HCT116 (cell line): ENCODE measurements around the gene ULBP2. TPM values are rescaled to one million over a fixed set of nuclear protein-coding genes. Genes with fewer than 3 reads are reported as not detected.

Source experiments
- ATAC-seq: fragments of 200-7000 bp; cut with Tn5 transposase; 2 replicates; pipeline ENCODE4 v1.9.1; 2020; ENCODE audit warnings: mild to moderate bottlenecking, moderate library complexity
- BruUV-seq: library from RNA; stranded (reverse); fragments of 400-500 nt; replicated peaks from 2 replicates; lab custom pipeline; 2021; lab: Mats Ljungman, UMichigan
- CTCF ChIA-PET: fragments of 300-600 bp; sonication (Branson Sonifier 250); formaldehyde crosslinking; loops from one replicate; lab custom pipeline; 2021; ENCODE audit warnings: antibody characterized with exemption; lab: Charles Lee
- POLR2A ChIA-PET: fragments of 300-600, 350-600 bp; sonication (Branson Sonifier 250); formaldehyde crosslinking; loops from one replicate; lab custom pipeline; 2021; ENCODE audit warnings: antibody characterized with exemption; lab: Charles Lee
- RAD21 ChIA-PET, 2 experiments: fragments of 300-600 bp; sonication (Branson Sonifier 250); formaldehyde crosslinking; loops; one replicate each; lab custom pipeline; 2023; ENCODE audit warnings: low total read pairs in 2 of 2; ENCODE audit not compliant: uncharacterized antibody in 2 of 2, unreplicated experiment in 2 of 2, low non-redundant PET in 1 of 2; lab: Charles Lee
- DNase-seq: peaks from one replicate; pipeline ENCODE4 v3.0.0-alpha.2; 2010; ENCODE audit warnings: low read depth, low spot score
- H2AFZ ChIP-seq: fragments of 200-600 bp; shearing (Covaris generic), sonication (generic); 2 replicates; pipeline ENCODE4 v1.6.1; 2017; ENCODE audit warnings: low read depth, mixed run types, mixed read lengths, antibody characterized with exemption, low read length; ENCODE audit not compliant: poor library complexity, severe bottlenecking
- H3K27ac ChIP-seq: 2 replicates; pipeline ENCODE4 v1.5.1; 2012; ENCODE audit warnings: low read depth, low read length
- H3K27me3 ChIP-seq: fragments of 200-600 bp; sonication (generic); 2 replicates; pipeline ENCODE4 v1.6.1; 2016; ENCODE audit warnings: mixed run types, low read length, mixed read lengths; ENCODE audit not compliant: insufficient read depth
- H3K36me3 ChIP-seq, 2 experiments: fragments of 200-500 bp in 1 of 2; fragments of 200-600 bp in 1 of 2; sonication (Bioruptor generic) in 1 of 2; sonication (generic) in 1 of 2; 2 replicates each; pipeline versions ENCODE4 v1.5.1 to v1.6.1; 2014 to 2016; ENCODE audit warnings: low read length in 2 of 2, inconsistent platforms in 1 of 2, mixed read lengths in 1 of 2, mixed run types in 1 of 2; ENCODE audit not compliant: insufficient read depth in 2 of 2, control insufficient read depth in 1 of 2
- H3K4me1 ChIP-seq, 2 experiments: fragments of 200-600 bp in 1 of 2; sonication (generic) in 1 of 2; 2 replicates each; pipeline versions ENCODE4 v1.5.1 to v1.6.1; 2012 to 2017; ENCODE audit warnings: low read length in 2 of 2, inconsistent platforms in 1 of 2, mild to moderate bottlenecking in 1 of 2, mixed read lengths in 1 of 2, mixed run types in 1 of 2, moderate library complexity in 1 of 2; ENCODE audit not compliant: insufficient read depth in 2 of 2, control insufficient read depth in 1 of 2
- H3K4me2 ChIP-seq: fragments of 200-600 bp; sonication (generic); 2 replicates; pipeline ENCODE4 v1.6.1; 2017; ENCODE audit warnings: mixed run types, low read length, mixed read lengths
- H3K4me3 ChIP-seq, 2 experiments: fragments of 200-600 bp in 1 of 2; sonication (generic) in 1 of 2; replicated peaks in 1 of 2; 2 replicates each; pipeline ENCODE4 v1.5.1; 2011 to 2016; ENCODE audit warnings: low read length in 2 of 2, control low read depth in 1 of 2, low read depth in 1 of 2, mild to moderate bottlenecking in 1 of 2, mixed read lengths in 1 of 2, mixed run types in 1 of 2
- H3K79me2 ChIP-seq: fragments of 200-600 bp; sonication (generic); 2 replicates; pipeline ENCODE4 v1.6.1; 2017; ENCODE audit warnings: mild to moderate bottlenecking, mixed run types, low read length, moderate library complexity, mixed read lengths; ENCODE audit not compliant: insufficient read depth
- H3K9ac ChIP-seq: fragments of 200-600 bp; sonication (generic); 2 replicates; pipeline ENCODE4 v1.6.1; 2016; ENCODE audit warnings: low read length, mixed read lengths
- H3K9me2 ChIP-seq: fragments of 200-600 bp; sonication (generic), shearing (Covaris generic); 2 replicates; pipeline ENCODE4 v1.6.1; 2017; ENCODE audit warnings: mixed run types, mild to moderate bottlenecking, moderate library complexity; ENCODE audit not compliant: insufficient read depth
- H3K9me3 ChIP-seq, 2 experiments: fragments of 200-500 bp in 1 of 2; fragments of 200-600 bp in 1 of 2; sonication (Bioruptor generic) in 1 of 2; sonication (generic) in 1 of 2; 2 replicates each; pipeline ENCODE4 v1.6.1; 2014 to 2017; ENCODE audit warnings: low read length in 2 of 2, mixed read lengths in 2 of 2, inconsistent platforms in 1 of 2, low read depth in 1 of 2, mild to moderate bottlenecking in 1 of 2, mixed run types in 1 of 2, moderate library complexity in 1 of 2; ENCODE audit not compliant: control insufficient read depth in 1 of 2, insufficient read depth in 1 of 2
- H4K20me1 ChIP-seq: fragments of 200-600 bp; sonication (generic), shearing (Covaris generic); 2 replicates; pipeline ENCODE4 v1.6.1; 2017; ENCODE audit warnings: mixed run types, mild to moderate bottlenecking, moderate library complexity; ENCODE audit not compliant: insufficient read depth
- ATF3 ChIP-seq: IDR thresholded peaks from 2 replicates; pipeline ENCODE4 v1.6.1; 2012
- EGR1 ChIP-seq: IDR thresholded peaks from 2 replicates; pipeline ENCODE4 v1.6.1; 2012; ENCODE audit warnings: low read depth
- ELF1 ChIP-seq: IDR thresholded peaks from 2 replicates; pipeline ENCODE4 v1.6.1; 2012; ENCODE audit warnings: low read depth, borderline replicate concordance
- JUND ChIP-seq: IDR thresholded peaks from 2 replicates; pipeline ENCODE4 v1.6.1; 2012
- POLR2A ChIP-seq: IDR thresholded peaks from 2 replicates; pipeline ENCODE4 v1.7.0; 2011; ENCODE audit warnings: borderline replicate concordance; ENCODE audit not compliant: insufficient read depth, insufficient read length; ENCODE audit errors: extremely low read depth
- SIN3A ChIP-seq: IDR thresholded peaks from 2 replicates; pipeline ENCODE4 v1.6.1; 2012; ENCODE audit warnings: low read depth
- SRF ChIP-seq: IDR thresholded peaks from 2 replicates; pipeline ENCODE4 v1.6.1; 2012; ENCODE audit warnings: low read depth
- ZBTB33 ChIP-seq: IDR thresholded peaks from 2 replicates; pipeline ENCODE4 v1.6.1; 2011; ENCODE audit warnings: mild to moderate bottlenecking, low read length, moderate library complexity; ENCODE audit not compliant: insufficient replicate concordance; ENCODE audit errors: extremely low read depth
- ZNF274 ChIP-seq: fragments of 200-500 bp; sonication (Bioruptor generic); IDR thresholded peaks from 2 replicates; pipeline ENCODE4 v1.6.1; 2014; ENCODE audit warnings: mild to moderate bottlenecking, low read depth, low read length, inconsistent platforms
- intact Hi-C: fragments of 100-400 bp; cut with micrococcal nuclease; formaldehyde crosslinking; loops from 2 replicates; pipeline ENCODE4 v1.10.0; 2022
- total RNA-seq: library from RNA; stranded (reverse); gene quantifications from one replicate; pipeline ENCODE4 v1.2.1, GENCODE V29; 2021; ENCODE audit not compliant: unreplicated experiment
- TF ChIP-seq, protein P1 (sequence below): IDR thresholded peaks from 2 replicates; pipeline ENCODE4 v1.6.1; 2012

ULBP2 gene
- total RNA-seq, 1 experiment from 2014 or later, result 10.2 TPM

DNA sequence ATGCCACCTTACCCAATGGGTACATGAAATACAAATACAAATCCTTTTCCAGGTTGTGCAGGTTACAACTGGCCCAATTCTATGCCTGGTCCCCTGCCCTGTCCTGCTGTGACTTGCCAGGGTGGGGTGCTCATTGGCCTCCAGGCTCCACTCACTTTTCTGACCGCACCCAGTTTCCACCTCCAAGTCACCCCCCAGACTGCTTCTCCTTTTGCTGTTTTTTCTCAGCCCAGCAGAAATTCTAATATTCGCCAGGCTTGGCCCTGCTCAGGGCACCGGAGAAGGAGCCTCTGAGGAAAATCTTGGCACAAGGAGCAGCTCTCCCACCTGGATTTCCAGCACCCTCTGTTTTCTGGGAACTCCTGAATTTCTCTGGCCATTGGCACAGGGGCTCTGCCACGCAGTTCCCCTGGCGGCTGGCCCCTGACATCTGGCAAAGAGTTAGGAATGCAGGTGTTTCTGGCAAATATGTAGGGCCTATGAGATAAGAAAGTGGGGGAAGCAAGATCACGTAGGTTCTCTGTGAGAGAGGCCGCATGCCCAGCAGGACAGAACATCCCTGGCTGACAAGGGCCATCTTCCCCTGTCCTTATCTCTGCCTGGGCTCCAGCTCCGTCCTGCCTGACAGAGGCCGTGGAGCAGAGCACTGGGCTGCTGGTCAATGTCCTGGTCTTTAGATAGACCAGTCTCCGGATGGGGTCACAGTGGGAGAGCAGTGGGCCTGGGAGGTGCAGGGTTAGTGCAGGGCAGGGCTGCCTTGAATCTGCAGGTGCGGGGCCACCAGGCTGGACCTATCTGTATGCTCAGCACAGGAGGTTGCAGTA is 41.0 kb upstream of the ULBP2 start (continued):
- TF ChIP-seq JUND, result no peak
- TF ChIP-seq, all 23 proteins: peak for 0

DNA sequence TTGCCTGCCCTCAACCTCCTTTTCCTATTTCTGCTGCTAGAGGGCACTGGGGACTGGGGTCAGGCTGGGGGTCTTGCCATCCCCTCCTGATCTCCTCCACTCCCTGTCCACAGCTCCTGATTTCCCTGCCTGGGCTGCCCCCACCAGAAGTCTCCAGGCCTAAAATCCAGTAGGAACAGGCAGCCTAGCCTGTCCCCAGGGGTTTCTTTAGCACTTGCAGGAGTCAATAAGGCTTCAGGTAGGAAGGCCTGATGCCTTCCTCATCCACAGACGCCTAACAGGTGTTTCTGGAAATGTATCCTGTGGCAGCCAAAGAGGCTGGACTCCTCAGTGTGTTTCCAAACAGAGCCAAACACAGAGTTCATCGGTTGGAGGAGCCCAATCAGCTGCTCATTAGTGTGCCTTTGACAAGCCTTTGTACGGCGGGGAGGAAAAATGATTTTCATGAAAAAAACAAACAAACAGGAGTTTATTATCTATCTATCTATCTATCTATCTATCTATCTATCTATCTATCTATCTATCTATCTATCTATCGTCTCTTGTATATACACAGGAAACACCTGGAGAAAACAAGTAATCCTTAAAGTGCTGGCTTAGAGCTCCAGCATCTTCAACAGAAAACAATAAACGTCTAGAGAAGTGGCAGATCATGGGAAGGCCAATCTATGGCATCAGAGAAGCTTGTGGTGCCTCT is 40.2 kb upstream of the ULBP2 start:
- RAD21 ChIA-PET, result interaction anchor here in 1 of 2 experiments (1.0 kb wide), 1 partner anchor 61 kb away, joined by 3 read pairs; no protein-coding TSS in a partner anchor
- BruUV-seq, result no TSS peak

More for the DNA sequence above, 40.2 kb upstream of the ULBP2 start:
- Histone ChIP-seq H3K9me2 (no peaks in the 10 kb centered on the region), H3K4me3 (no peak overlapping the region), H3K27me3 (no peaks in the 10 kb centered on the region), H2AFZ (no peak overlapping the region), H4K20me1 (no peaks in the 10 kb centered on the region), H3K4me2 (no peak overlapping the region), H3K79me2 (no peaks in the 10 kb centered on the region), H3K27ac (no peak overlapping the region), H3K9ac (no peak overlapping the region), H3K36me3 (no peaks in the 10 kb centered on the region), H3K4me1 (peaks cover 19% of the 10 kb centered on the region in 2 experiments), H3K9me3 (no peaks in the 10 kb centered on the region)
- no peak for TF ChIP-seq SRF
- TF ChIP-seq ELF1, result no peak
- no peak for TF ChIP-seq ZNF274
- no peak for TF ChIP-seq ZBTB33
- no peak for TF ChIP-seq SIN3A
- no peak for TF ChIP-seq EGR1
- TF ChIP-seq, protein P1, sequence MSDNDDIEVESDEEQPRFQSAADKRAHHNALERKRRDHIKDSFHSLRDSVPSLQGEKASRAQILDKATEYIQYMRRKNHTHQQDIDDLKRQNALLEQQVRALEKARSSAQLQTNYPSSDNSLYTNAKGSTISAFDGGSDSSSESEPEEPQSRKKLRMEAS, result no peak
- no peak for TF ChIP-seq ATF3
- no peak for TF ChIP-seq POLR2A
- ATAC-seq, result no peak
- intact Hi-C loops, result no loop called here
- ChIA-PET CTCF (no interaction called here), POLR2A (interaction anchor here (0.9 kb wide), 1 partner anchor 16 kb away, joined by 3 read pairs; no protein-coding TSS in a partner anchor)
- no peak for DNase-seq
